H1 (cell line): Measurements from ENCODE around the gene CDKN1B. TPM values are rescaled to one million over a fixed set of nuclear protein-coding genes. Genes with fewer than 3 reads are reported as not detected.

Experiments
- CTCF ChIA-PET: fragments of 300-600 bp; sonication (Branson Sonifier 250); formaldehyde crosslinking; loops from one replicate; lab custom pipeline; 2021; ENCODE audit not compliant: partially characterized antibody; lab: Charles Lee
- POLR2A ChIA-PET: fragments of 300-600 bp; sonication (Branson Sonifier 250); formaldehyde crosslinking; loops from one replicate; lab custom pipeline; 2021; ENCODE audit warnings: inconsistent platforms; ENCODE audit not compliant: partially characterized antibody; lab: Charles Lee
- DNase-seq, 2 experiments: peaks; one replicate each; pipeline versions ENCODE4 v3.0.0 to v3.0.0-alpha.2; 2010 to 2022; ENCODE audit warnings: low spot score in 2 of 2, low read depth in 1 of 2, mixed read lengths in 1 of 2
- FAIRE-seq: peaks from 2 replicates; lab custom pipeline; 2011; peaks lifted over from hg19 to GRCh38; lab: Jason Lieb, UNC
- H2AFZ ChIP-seq: 2 replicates; pipeline ENCODE4 v1.8.1; 2012; ENCODE audit warnings: low read length, inconsistent platforms
- H2AK5ac ChIP-seq: 2 replicates; pipeline ENCODE4 v1.6.1; 2013; ENCODE audit warnings: low read depth, low read length
- H2BK120ac ChIP-seq: replicated peaks from 2 replicates; pipeline ENCODE3; 2013; ENCODE audit warnings: low read depth, low read length, inconsistent platforms
- H2BK12ac ChIP-seq: 2 replicates; pipeline ENCODE4 v1.6.1; 2013; ENCODE audit warnings: low read depth, low read length
- H2BK15ac ChIP-seq: 2 replicates; pipeline ENCODE4 v1.6.1; 2013; ENCODE audit warnings: low read length
- H2BK20ac ChIP-seq: 2 replicates; pipeline ENCODE4 v1.6.1; 2013; ENCODE audit warnings: low read length
- H2BK5ac ChIP-seq: 2 replicates; pipeline ENCODE4 v1.6.1; 2013; ENCODE audit warnings: low read depth, low read length
- H3K14ac ChIP-seq: 2 replicates; pipeline ENCODE4 v1.6.1; 2013; ENCODE audit warnings: inconsistent platforms; ENCODE audit not compliant: insufficient read length
- H3K18ac ChIP-seq: 2 replicates; pipeline ENCODE4 v1.6.1; 2013; ENCODE audit warnings: low read length; ENCODE audit errors: extremely low read depth
- H3K23ac ChIP-seq: 2 replicates; pipeline ENCODE4 v1.6.1; 2013; ENCODE audit warnings: inconsistent platforms; ENCODE audit not compliant: insufficient read length
- H3K23me2 ChIP-seq: 2 replicates; pipeline ENCODE4 v1.6.1; 2013; ENCODE audit warnings: low read depth, low read length
- H3K27ac ChIP-seq: 2 replicates; pipeline ENCODE4 v1.6.1; 2011; ENCODE audit warnings: low read depth, low read length, inconsistent platforms
- H3K27me3 ChIP-seq, 4 experiments: replicated peaks in 1 of 4; 1 replicate in 1 of 4; 2 replicates in 3 of 4; pipeline versions ENCODE4 v1.6.1 to v1.8.1; 2011 to 2013; ENCODE audit warnings: low read length in 3 of 4, mild to moderate bottlenecking in 3 of 4, inconsistent platforms in 2 of 4, mixed read lengths in 2 of 4, moderate library complexity in 1 of 4; ENCODE audit not compliant: control insufficient read depth in 3 of 4, insufficient read depth in 3 of 4; ENCODE audit errors: extremely low read depth in 1 of 4
- H3K36me3 ChIP-seq, 4 experiments: 2 replicates each; pipeline versions ENCODE4 v1.6.1 to v1.8.1; 2011 to 2013; ENCODE audit warnings: mild to moderate bottlenecking in 4 of 4, low read length in 3 of 4, moderate library complexity in 2 of 4, control low read depth in 1 of 4, inconsistent platforms in 1 of 4; ENCODE audit not compliant: insufficient read depth in 4 of 4, control insufficient read depth in 2 of 4
- H3K4ac ChIP-seq: replicated peaks from 2 replicates; pipeline ENCODE3; 2013; ENCODE audit warnings: low read length, low read depth, mixed read lengths, inconsistent platforms; ENCODE audit not compliant: insufficient read length
- H3K4me1 ChIP-seq, 4 experiments: replicated peaks in 1 of 4; 1 replicate in 1 of 4; 2 replicates in 3 of 4; pipeline versions ENCODE4 v1.6.1 to v1.8.1; 2011 to 2013; ENCODE audit warnings: low read length in 3 of 4, inconsistent platforms in 2 of 4, mixed read lengths in 1 of 4; ENCODE audit not compliant: insufficient read depth in 4 of 4, control insufficient read depth in 3 of 4
- H3K4me2 ChIP-seq, 2 experiments: 2 replicates each; pipeline versions ENCODE4 v1.6.1 to v1.8.1; 2011 to 2013; ENCODE audit warnings: low read depth in 2 of 2, low read length in 2 of 2, control low read depth in 1 of 2, inconsistent platforms in 1 of 2, mild to moderate bottlenecking in 1 of 2; ENCODE audit not compliant: insufficient read depth in 1 of 2
- H3K4me3 ChIP-seq, 4 experiments: fragments of 200-600, 300-600 bp in 1 of 4; sonication (generic), shearing (Covaris generic), sonication (Bioruptor Twin) in 1 of 4; 2 replicates each; pipeline versions ENCODE4 v1.5.1 to v1.8.1; 2011 to 2016; ENCODE audit warnings: low read length in 4 of 4, low read depth in 3 of 4, control low read depth in 2 of 4, inconsistent platforms in 2 of 4, mild to moderate bottlenecking in 2 of 4, mixed read lengths in 1 of 4, moderate library complexity in 1 of 4; ENCODE audit not compliant: insufficient read depth in 2 of 4; ENCODE audit errors: extremely low read depth in 1 of 4
- H3K56ac ChIP-seq: replicated peaks from 2 replicates; pipeline ENCODE3; 2013; ENCODE audit warnings: low read depth, mild to moderate bottlenecking, mixed read lengths, low read length, inconsistent platforms; ENCODE audit not compliant: insufficient read length
- H3K79me1 ChIP-seq: 2 replicates; pipeline ENCODE4 v1.6.1; 2013; ENCODE audit warnings: low read depth, low read length, control low read depth
- H3K79me2 ChIP-seq, 2 experiments: 2 replicates each; pipeline versions ENCODE4 v1.6.1 to v1.8.1; 2012 to 2013; ENCODE audit warnings: low read length in 2 of 2, mild to moderate bottlenecking in 2 of 2, inconsistent platforms in 1 of 2; ENCODE audit not compliant: insufficient read depth in 2 of 2, control insufficient read depth in 1 of 2
- H3K9ac ChIP-seq, 4 experiments: replicated peaks in 1 of 4; 1 replicate in 1 of 4; 2 replicates in 3 of 4; pipeline versions ENCODE4 v1.6.1 to v1.8.1; 2011 to 2013; ENCODE audit warnings: low read depth in 3 of 4, low read length in 3 of 4, control low read depth in 2 of 4, mild to moderate bottlenecking in 2 of 4, moderate library complexity in 2 of 4, inconsistent platforms in 1 of 4; ENCODE audit errors: extremely low read depth in 1 of 4
- H3K9me3 ChIP-seq, 2 experiments: 2 replicates each; pipeline versions ENCODE4 v1.6.1 to v1.8.1; 2012 to 2013; ENCODE audit warnings: mild to moderate bottlenecking in 2 of 2, moderate library complexity in 2 of 2, control low read depth in 1 of 2, inconsistent platforms in 1 of 2, low read depth in 1 of 2, low read length in 1 of 2, mixed read lengths in 1 of 2; ENCODE audit not compliant: insufficient read depth in 2 of 2
- H4K20me1 ChIP-seq, 2 experiments: replicated peaks in 1 of 2; 2 replicates each; pipeline versions ENCODE3 to v1.8.1; 2011 to 2013; ENCODE audit warnings: inconsistent platforms in 2 of 2, low read length in 2 of 2, mild to moderate bottlenecking in 1 of 2; ENCODE audit not compliant: insufficient read depth in 2 of 2, control insufficient read depth in 1 of 2
- H4K5ac ChIP-seq: 2 replicates; pipeline ENCODE4 v1.6.1; 2013; ENCODE audit warnings: low read length, low read depth, mixed read lengths, inconsistent platforms; ENCODE audit not compliant: insufficient read length
- H4K8ac ChIP-seq: 2 replicates; pipeline ENCODE4 v1.8.0; 2013; ENCODE audit warnings: mild to moderate bottlenecking, moderate library complexity, low read length, inconsistent platforms; ENCODE audit not compliant: insufficient read depth; ENCODE audit errors: extremely low read depth
- H4K91ac ChIP-seq: replicated peaks from 2 replicates; pipeline ENCODE3; 2013; ENCODE audit warnings: low read length, mixed read lengths, inconsistent platforms; ENCODE audit not compliant: insufficient read length
- CTBP2 ChIP-seq: IDR thresholded peaks from 2 replicates; pipeline ENCODE4 v1.7.0; 2011; ENCODE audit warnings: borderline replicate concordance, mild to moderate bottlenecking, moderate library complexity, mixed read lengths, low read length; ENCODE audit not compliant: insufficient read depth, insufficient read length
- WGBS, 2 experiments: shearing (Covaris generic) in 1 of 2; methylation state at CpG; one replicate each; pipeline versions ENCODE4 v1.1.6 to v1.1.7; 2013 to 2015; ENCODE audit warnings: low lambda C conversion rate in 2 of 2, mixed read lengths in 2 of 2, inconsistent platforms in 1 of 2, low coverage in 1 of 2, missing lambda C conversion rate in 1 of 2; ENCODE audit not compliant: insufficient replicate concordance in 2 of 2, insufficient coverage in 1 of 2, insufficient read length in 1 of 2; ENCODE audit errors: extremely low coverage in 1 of 2, missing lambda C conversion rate in 1 of 2; 5-methylcytosine and 5-hydroxymethylcytosine counted together
- polyA plus RNA-seq, 7 experiments: library from polyadenylated mRNA; depleted of rRNA in 3 of 7; stranded (reverse) in 5 of 7; unstranded in 2 of 7; fragments of >200 nt in 5 of 7; fragments of 200-250 nt in 2 of 7; gene quantifications; 1 replicate in 5 of 7; 2 replicates in 1 of 7; 4 replicates in 1 of 7; pipeline versions ENCODE4 v1.2.1 to v1.2.3, GENCODE V29; 2011 to 2013; ENCODE audit warnings: missing spikeins in 2 of 7, mixed read lengths in 2 of 7
- total RNA-seq: library from RNA; stranded (reverse); fragmentation: NEBNext Ultra II Directional; extraction: Animal tissue kit (Norgen Biotek cat#: 25700); gene quantifications from 2 replicates; pipeline ENCODE4 v1.2.1, GENCODE V29; 2021

The CDKN1B gene
- total and polyA plus RNA-seq, 2 of the 8 experiments (the other 6 are each of a cell fraction or from before 2014, with no cell fraction given) = 6.5 to 27.2 TPM

- H3K27ac ChIP-seq = no peak overlapping the region
- H3K9me3 ChIP-seq = no peaks in the 10 kb centered on the region
- H4K8ac ChIP-seq = no peak overlapping the region
- DNase-seq (no peak), FAIRE-seq (no peak)
- H3K36me3 ChIP-seq = peaks cover 0 to 20% (median 4%) of the 10 kb centered on the region in 4 experiments; a peak in 4 of 8 replicates
- peak overlapping the region; percentile 91 for H2BK12ac ChIP-seq
- H4K91ac ChIP-seq = no peak overlapping the region
- H3K18ac ChIP-seq = peak overlapping the region; percentile 60
- CTCF ChIA-PET = interaction anchor here (0.6 to 2.2 kb wide), 11 partner anchors 10 to 658 kb away, joined by 3 to 17 read pairs (median 5); no protein-coding TSS in a partner anchor
- peak overlapping the region in 1 of 4 experiments; percentile 99; a peak in 1 of 8 replicates for H3K4me3 ChIP-seq
- H3K79me2 ChIP-seq = peaks cover 8 to 26% of the 10 kb centered on the region in 2 experiments; a peak in 3 of 4 replicates
- no peak overlapping the region for H3K56ac ChIP-seq
- H4K5ac ChIP-seq = no peak overlapping the region
- no peak for TF ChIP-seq CTBP2
- H2AK5ac ChIP-seq = peak overlapping the region; percentile 68
- H4K20me1 ChIP-seq = peaks cover 10 to 12% of the 10 kb centered on the region in 2 experiments
- H3K4ac ChIP-seq = peak overlapping the region; percentile 22
- H2BK15ac ChIP-seq = peak overlapping the region; percentile 76
- WGBS, 2 experiments = 59% methylated on average over 10 of the region's 10 CpGs; no CpG with 5 or more reads in 1 of the 2 experiments
- no peak overlapping the region for H3K9ac ChIP-seq
- H2BK120ac ChIP-seq = no peak overlapping the region
- H3K23ac ChIP-seq = no peak overlapping the region
- H3K4me2 ChIP-seq = peak overlapping the region; percentile 95 to 96
- POLR2A ChIA-PET = interaction anchor here (0.9 to 5.7 kb wide), 4 partner anchors 8 to 449 kb away, joined by 3 to 51 read pairs (median 4); partner anchors contain the start of genes CREBL2 and LRP6
- peaks cover 7% of the 10 kb centered on the region; the same call in 1 of the 2 replicates for H3K79me1 ChIP-seq
- peak overlapping the region; percentile 84 for H2AFZ ChIP-seq
- peak overlapping the region; percentile 84 for H2BK20ac ChIP-seq
- H3K4me1 ChIP-seq = peaks cover 5 to 23% (median 14%) of the 10 kb centered on the region in 4 experiments; a peak in 6 of 7 replicates
- no peak overlapping the region for H3K14ac ChIP-seq
- peaks cover 0 to 4% (median 0%) of the 10 kb centered on the region in 4 experiments; a peak in 1 of 7 replicates for H3K27me3 ChIP-seq
- H3K23me2 ChIP-seq = peaks cover 11% of the 10 kb centered on the region
- H2BK5ac ChIP-seq = no peak overlapping the region
Measured at GRCh38 chr12:12715459-12716150, 1.6 kb upstream of the CDKN1B start.
